IPS DF 4.7 (cell line): ENCODE measurements around the gene RFESD.
"Not testable (repeated sequence)": the region's sequence is repeated elsewhere in the genome, so short reads cannot be mapped to it uniquely, and the experiment has no call there.

ENCODE experiments used
- DNase-seq: peaks from one replicate; pipeline ENCODE4 v3.0.0-alpha.2; 2013; ENCODE audit warnings: low spot score; ENCODE audit errors: extremely low read depth

Gene RFESD

GRCh38 chr5:95660060-95660459, 13.5 kb downstream of the RFESD start:
- no peak for DNase-seq

DNA sequence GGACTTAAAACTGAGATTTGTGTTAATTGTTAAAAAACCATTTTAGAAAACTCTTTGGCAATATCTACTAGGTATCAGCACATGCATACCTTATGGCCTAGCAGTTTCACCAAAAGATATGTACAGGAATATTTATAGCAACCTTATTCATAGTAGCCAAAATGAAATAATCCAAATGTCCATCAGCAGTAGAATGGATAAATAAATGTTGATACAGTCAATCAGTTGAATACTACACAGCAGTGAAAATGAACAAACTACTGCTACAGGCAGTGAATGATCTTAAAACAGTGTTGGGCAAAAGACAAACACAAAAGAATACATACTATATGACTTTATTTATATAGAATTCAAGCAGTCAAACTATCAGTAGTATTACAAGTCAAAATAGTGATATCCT, 16.4 kb downstream of the RFESD start:
- DNase-seq: no peak

GRCh38 chr5:95664204-95664786, 17.7 kb downstream of the RFESD start:
- DNase-seq: no peak

DNA sequence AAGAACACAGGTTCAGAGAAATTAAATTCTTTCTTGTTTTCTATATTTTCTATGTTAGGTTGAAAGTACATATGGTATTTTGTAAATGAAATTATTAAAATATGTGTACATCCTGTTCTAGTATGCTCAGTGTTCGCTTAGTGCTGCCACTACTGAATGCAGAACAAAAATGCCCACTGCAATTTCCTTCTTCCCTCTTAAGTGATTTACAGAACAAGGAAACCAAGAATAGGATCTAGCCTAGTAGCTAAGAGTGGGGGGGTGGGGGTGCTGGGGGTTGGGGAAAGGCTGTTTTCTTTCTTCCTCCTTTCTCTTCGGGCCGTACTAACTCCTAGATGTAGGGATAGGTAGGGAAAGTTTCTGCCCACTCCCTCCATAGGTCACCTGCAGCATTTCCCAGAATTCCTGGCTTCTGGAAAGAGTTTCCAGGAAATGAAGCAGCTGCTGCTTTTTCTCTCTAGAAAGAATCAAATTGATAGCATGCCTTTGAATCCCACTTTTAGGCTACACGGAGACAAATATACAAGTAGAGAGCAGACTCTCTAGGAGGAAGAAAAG, 20.6 kb downstream of the RFESD start:
- no peak for DNase-seq

- no peak for DNase-seq
Measured at GRCh38 chr5:95667678-95668077, 21.1 kb downstream of the RFESD start.

DNA sequence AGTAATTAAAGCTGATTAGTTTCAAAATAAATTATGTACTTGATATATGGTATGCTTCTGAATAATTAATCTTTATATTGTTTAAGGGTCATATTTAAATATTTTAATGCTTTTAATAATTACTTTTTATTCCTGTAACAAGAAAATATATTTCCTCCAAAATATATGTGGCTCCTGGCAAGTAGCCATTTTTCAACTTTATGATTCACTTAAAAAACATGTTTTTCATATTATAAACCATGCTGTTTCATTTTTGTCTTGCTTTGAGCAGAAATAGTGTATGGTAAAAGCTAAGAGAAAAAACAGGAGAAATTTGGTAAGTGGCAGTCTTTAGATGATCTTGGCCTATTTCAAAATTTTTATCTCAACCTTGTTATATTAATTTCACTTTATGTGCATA, 21.6 kb downstream of the RFESD start:
- no peak for DNase-seq

GRCh38 chr5:95668728-95669127, 22.2 kb downstream of the RFESD start:
- DNase-seq: no peak

- DNase-seq: no peak
Measured at GRCh38 chr5:95669540-95669939, 23.0 kb downstream of the RFESD start.

DNA sequence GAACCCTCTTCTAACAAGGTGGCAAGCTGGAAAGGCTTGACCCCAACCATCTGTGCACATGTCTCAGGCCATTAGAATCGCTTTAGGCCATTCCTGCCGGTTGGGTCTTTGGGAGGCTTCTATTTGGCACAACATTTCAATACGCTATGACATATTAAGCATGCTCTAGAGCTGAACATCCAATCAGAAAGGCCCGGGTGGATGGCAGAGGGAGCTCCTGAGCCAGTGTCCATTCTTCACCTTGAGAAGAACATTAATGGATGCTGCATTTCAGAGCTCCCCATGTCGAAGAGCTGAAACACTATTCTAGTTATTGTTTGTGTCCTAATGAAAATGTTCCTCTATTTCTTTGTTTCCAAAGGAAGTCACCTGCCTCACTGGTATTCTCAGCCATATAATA, 23.4 kb downstream of the RFESD start:
- DNase-seq: no peak

GRCh38 chr5:95670568-95670967, 24.0 kb downstream of the RFESD start:
- DNase-seq: no peak

DNA sequence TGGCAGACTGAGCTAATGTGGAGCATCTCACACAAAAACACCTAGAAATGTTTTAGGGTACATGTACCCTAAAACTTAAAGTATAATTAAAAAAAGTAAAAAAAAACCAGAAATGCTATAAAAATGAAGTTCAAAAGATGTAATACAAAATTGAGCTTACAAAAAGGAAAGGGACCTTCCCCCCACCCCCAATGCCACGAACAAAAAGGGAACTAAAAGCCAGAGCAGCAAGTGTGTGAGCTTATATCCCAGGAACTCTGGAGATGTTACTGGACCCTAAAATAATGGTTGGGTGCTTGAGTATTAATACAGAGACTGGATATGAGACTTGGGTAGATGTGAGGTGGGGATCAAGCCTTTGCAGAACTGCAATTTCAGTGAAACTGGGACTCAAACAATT, 25.2 kb downstream of the RFESD start:
- no peak for DNase-seq

GRCh38 chr5:95672641-95673040, 26.1 kb downstream of the RFESD start:
- no peak for DNase-seq

GRCh38 chr5:95673081-95673480, 26.5 kb downstream of the RFESD start:
- DNase-seq: no peak

- DNase-seq: no peak
Measured at GRCh38 chr5:95682891-95683290, 36.3 kb downstream of the RFESD start, which contains the start of gene SPATA9. SPATA9 (minus strand) TSS chr5:95682991; CDS start chr5:95682854, 137 bp downstream.

- DNase-seq: no peak
Measured at GRCh38 chr5:95684361-95684760, 37.8 kb downstream of the RFESD start.

DNA sequence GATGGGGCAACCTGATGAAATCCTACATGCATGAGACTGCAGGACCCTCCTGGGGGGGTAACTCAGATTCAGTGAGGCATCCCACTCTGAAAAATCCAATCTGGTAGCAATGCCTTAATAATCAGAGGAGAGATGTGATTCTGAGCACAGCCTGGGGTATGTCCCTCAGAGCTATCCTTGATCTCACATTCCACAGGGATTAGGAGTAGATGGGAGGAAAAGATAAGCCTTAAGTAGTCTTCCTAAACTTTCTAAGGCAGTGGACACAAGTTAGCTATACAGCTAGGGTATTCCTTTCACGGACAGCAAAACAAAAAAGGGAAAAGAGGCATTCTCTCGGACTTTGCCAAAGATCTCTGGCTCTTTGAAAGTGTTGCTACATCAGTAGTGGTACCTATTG, 40.1 kb downstream of the RFESD start:
- no peak for DNase-seq

DNA sequence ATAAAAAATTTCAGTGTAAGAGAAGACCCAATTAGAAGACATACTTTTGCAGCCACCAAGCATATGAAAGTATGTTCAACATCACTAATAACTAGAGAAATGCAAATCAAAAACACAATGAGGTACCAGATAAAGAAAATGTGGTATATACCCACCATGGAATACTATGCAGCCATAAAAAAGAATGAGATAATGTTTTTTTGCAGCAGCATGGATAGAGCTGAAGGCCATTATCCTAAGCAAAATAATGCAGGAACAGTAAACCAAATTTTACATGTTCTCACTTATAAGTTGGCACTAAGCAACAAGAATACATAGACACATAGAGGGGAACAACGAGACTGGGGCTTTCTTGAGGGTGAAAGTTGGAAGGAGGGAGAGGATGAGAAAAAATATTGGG, 43.1 kb downstream of the RFESD start:
- no peak for DNase-seq

DNA sequence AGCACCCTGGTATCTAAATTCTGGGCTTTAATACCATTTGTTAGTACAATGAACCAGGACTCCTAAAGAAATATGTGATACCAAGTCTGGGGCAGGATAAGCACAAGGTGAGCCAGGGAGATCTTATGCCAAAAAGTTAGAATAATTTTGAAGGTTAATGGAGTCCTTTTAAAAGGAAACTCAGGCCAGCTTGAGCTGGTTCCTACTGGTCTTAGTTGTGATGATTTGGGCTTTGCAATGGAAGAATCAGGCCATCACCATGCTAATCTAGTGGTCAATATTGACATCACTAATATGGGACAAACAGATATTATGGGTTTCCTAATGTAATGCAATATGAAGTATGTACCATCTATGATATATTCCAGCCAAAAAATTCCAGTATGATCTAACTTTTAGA, 43.8 kb downstream of the RFESD start:
- DNase-seq: no peak

- no peak for DNase-seq
Measured at GRCh38 chr5:95697781-95698681, 51.5 kb downstream of the RFESD start.

- no peak for DNase-seq
Measured at GRCh38 chr5:95699337-95699736, 52.8 kb downstream of the RFESD start.

GRCh38 chr5:95701074-95701473, 54.5 kb downstream of the RFESD start:
- no peak for DNase-seq

DNA sequence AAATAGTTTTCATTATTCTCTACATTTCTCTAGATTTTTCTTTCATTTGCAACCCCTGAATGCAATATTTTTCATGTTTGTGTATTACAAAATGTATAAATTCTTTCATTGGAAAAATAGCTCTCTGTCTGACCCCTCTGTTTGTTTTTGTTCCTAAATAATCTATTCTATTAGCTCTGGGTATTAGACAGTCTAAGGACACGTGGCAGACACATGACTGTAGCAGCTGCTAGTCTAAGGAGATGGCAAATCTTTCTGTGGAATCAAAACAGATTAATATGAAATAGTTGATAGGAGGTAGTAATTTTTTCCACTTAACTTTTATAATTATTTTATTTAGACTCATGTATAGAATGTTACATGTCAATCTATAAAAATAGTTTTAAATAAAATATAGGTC, 57.6 kb downstream of the RFESD start:
- DNase-seq: no peak

DNA sequence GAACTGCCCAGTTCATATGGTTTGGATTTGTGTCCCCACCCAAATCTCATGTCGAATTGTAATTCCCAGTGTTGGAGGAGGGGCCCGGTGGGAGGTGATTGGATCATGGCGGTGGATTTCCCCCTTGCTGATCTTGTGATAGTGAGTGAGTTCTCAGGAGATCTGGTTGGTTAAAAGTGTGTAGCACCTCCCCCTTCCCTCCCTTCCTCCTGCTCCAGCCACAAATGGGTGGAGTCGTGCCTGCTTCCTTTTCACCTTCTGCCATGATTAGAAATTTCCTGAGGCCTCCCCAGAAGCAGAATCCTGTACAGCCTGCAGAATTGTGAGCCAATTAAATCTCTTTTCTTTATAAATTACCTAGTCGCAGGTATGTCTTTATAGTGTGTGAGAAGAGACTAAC, 59.6 kb downstream of the RFESD start:
- not testable (repeated sequence) for DNase-seq
